CD8-positive, alpha-beta memory T cell (primary cell): ENCODE data around the gene TBK1. TPM values are rescaled to one million over a fixed set of nuclear protein-coding genes. Genes with fewer than 3 reads are reported as not detected.

ENCODE experiments used
- CTCF ChIA-PET: fragments of 350-600 bp; sonication (Branson Sonifier 250); formaldehyde crosslinking; loops from one replicate; lab custom pipeline; 2021; ENCODE audit warnings: antibody characterized with exemption; lab: Charles Lee
- POLR2A ChIA-PET: fragments of 350-600 bp; sonication (Branson Sonifier 250); formaldehyde crosslinking; loops from one replicate; lab custom pipeline; 2021; ENCODE audit warnings: antibody characterized with exemption; lab: Charles Lee
- DNase-seq, 5 donors: peaks; one replicate each; pipeline versions ENCODE4 v3.0.0 to v3.0.0-alpha.2; 2020 to 2022; ENCODE audit warnings: mixed read lengths in 1 of 5
- H3K27ac ChIP-seq: one replicate; pipeline ENCODE4 v1.7.0; 2013; ENCODE audit warnings: low read depth, mild to moderate bottlenecking, low read length, moderate library complexity
- H3K27me3 ChIP-seq: 2 replicates; pipeline ENCODE4 v1.7.0; 2013; ENCODE audit warnings: low read length, mild to moderate bottlenecking; ENCODE audit not compliant: insufficient read depth, poor library complexity, severe bottlenecking
- H3K36me3 ChIP-seq: 2 replicates; pipeline ENCODE4 v1.7.0; 2013; ENCODE audit warnings: mild to moderate bottlenecking, low read length, moderate library complexity; ENCODE audit not compliant: insufficient read depth
- H3K4me1 ChIP-seq: 2 replicates; pipeline ENCODE4 v1.7.0; 2013; ENCODE audit warnings: mild to moderate bottlenecking, low read length, moderate library complexity; ENCODE audit not compliant: insufficient read depth
- H3K4me3 ChIP-seq: 2 replicates; pipeline ENCODE4 v1.7.0; 2013; ENCODE audit warnings: mild to moderate bottlenecking, low read length
- H3K9me3 ChIP-seq: 2 replicates; pipeline ENCODE4 v1.7.0; 2013; ENCODE audit warnings: mild to moderate bottlenecking, low read length
- H3K27ac Mint-ChIP-seq, 8 donors: one replicate each; pipeline ENCODE4 v1.8.0; 2020 to 2021; ENCODE audit warnings: mixed read lengths in 8 of 8, mild to moderate bottlenecking in 6 of 8, inconsistent platforms in 3 of 8, moderate library complexity in 3 of 8
- H3K27me3 Mint-ChIP-seq, 2 donors: one replicate each; pipeline ENCODE4 v1.8.0; 2020 to 2021; ENCODE audit warnings: mixed read lengths in 2 of 2, mild to moderate bottlenecking in 1 of 2, moderate library complexity in 1 of 2
- H3K36me3 Mint-ChIP-seq, 3 donors: one replicate each; pipeline ENCODE4 v1.8.0; 2020 to 2021; ENCODE audit warnings: mixed read lengths in 3 of 3, inconsistent platforms in 1 of 3, mild to moderate bottlenecking in 1 of 3
- H3K4me1 Mint-ChIP-seq, 3 donors: one replicate each; pipeline ENCODE4 v1.8.0; 2020 to 2021; ENCODE audit warnings: mixed read lengths in 3 of 3, inconsistent platforms in 1 of 3, mild to moderate bottlenecking in 1 of 3
- H3K4me3 Mint-ChIP-seq, 7 donors: one replicate each; pipeline ENCODE4 v1.8.0; 2020 to 2021; ENCODE audit warnings: mixed read lengths in 7 of 7, mild to moderate bottlenecking in 6 of 7, moderate library complexity in 4 of 7, inconsistent platforms in 2 of 7
- H3K9me3 Mint-ChIP-seq, 5 donors: one replicate each; pipeline ENCODE4 v1.8.0; 2020 to 2022; ENCODE audit warnings: mixed read lengths in 5 of 5, mild to moderate bottlenecking in 3 of 5, moderate library complexity in 2 of 5, inconsistent platforms in 1 of 5
- polyA plus RNA-seq: library from polyadenylated mRNA; unstranded; fragments of 300-500 nt; fragmentation: Illumina TruSeq; gene quantifications from one replicate; pipeline ENCODE4 v1.2.3, GENCODE V29; 2021
- total RNA-seq, 2 experiments: library from RNA; stranded (reverse); gene quantifications; one replicate each; pipeline ENCODE4 v1.2.3, GENCODE V29; 2021

Gene TBK1
- total RNA-seq (10 to 100 TPM; 25.9 to 27.6 TPM), polyA plus RNA-seq (26.8 TPM)

DNA sequence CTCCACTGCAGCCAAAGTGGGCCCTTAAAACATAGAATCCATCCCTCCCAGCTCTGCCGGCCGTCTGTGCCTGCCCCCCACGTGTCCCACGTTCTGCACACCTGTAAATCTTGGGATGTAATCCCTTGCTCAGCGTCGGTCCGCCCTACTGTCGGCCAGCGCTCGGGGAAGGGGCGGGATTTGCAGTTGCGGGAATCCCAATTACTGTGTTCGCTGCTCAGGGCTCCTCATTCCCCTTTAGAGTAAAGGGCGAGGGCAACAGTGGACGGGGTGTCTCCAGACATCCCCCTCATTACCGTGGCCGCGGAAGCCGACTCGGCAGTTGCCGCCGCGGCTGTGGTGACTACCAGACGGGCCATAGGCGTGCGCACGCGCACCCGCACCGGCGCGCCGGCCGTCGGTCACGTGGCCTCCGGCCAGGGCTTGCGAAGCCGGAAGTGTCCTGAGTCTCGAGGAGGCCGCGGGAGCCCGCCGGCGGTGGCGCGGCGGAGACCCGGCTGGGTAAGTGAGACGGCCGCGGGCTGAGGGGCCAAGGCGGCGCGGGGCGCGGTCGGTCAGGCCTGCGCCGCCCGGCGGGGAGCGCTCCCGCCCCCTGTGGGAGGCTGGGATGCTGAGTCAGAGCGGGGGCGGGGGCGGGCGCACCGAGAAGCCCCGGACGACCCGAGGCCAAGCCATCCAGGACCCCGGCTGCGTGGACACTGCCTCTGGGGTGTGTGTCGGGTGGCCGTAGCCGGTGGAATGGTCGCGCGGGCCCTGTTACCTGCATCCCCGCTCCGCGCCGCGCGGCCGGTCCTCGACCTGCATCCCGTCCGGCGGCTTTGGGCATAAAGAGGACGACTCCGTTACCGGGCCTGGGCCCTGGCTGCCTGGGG, at the start of gene TBK1:
Gene TBK1 (plus strand): TSS at position 434 of the 872 bp plus-strand sequence. CDS start 3,751 bp downstream, outside the sequence.
- Histone ChIP-seq H3K27ac (peak within 1 kb of the TSS; percentile 89), H3K4me1 (peaks cover 33% of the 10 kb centered on the region), H3K4me3 (peak within 1 kb of the TSS; percentile 74), H3K27me3 (no peaks in the 10 kb centered on the region), H3K36me3 (no peaks in the 10 kb centered on the region), H3K9me3 (no peaks in the 10 kb centered on the region)
- CTCF ChIA-PET: interaction anchor here (0.9 kb wide), 1 partner anchor 9 kb away, joined by 4 read pairs; no protein-coding TSS in a partner anchor
- Mint-ChIP-seq H3K27ac (peak within 1 kb of the TSS; percentile 92 to 98 (median 97)), H3K9me3 (no peaks in the 10 kb centered on the region), H3K36me3 (peaks cover 0 to 24% (median 4%) of the 10 kb centered on the region in 3 donors), H3K4me3 (peak within 1 kb of the TSS; percentile 93 to 99 (median 96)), H3K27me3 (no peaks in the 10 kb centered on the region), H3K4me1 (peaks cover 45 to 53% (median 51%) of the 10 kb centered on the region in 3 donors)
- POLR2A ChIA-PET: no interaction called here
- peak; percentile 47 to 78 (median 57) for DNase-seq

DNA sequence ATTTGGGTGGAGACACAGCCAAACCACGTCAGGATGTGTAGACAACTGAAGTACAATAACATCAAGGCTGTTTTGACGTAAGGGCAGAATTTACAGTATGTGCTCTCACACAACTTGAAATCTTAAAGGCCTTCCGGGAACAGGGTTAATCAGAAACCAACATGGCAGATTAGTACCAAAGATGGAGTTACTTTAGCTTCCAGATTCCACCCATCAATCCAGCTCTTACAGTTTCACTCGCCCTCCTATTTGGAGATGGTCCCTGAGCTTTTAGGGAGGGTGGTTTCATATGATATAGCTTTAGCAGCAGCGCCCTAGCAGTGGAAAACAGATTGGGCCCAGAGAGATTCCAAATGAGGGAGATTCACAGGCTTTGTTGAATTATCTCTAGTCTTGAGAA, 49.7 kb upstream of the TBK1 start:
- Mint-ChIP-seq H3K36me3 (peaks cover 0 to 9% (median 2%) of the 10 kb centered on the region in 3 donors), H3K27me3 (no peaks in the 10 kb centered on the region), H3K4me1 (peaks cover 23 to 30% (median 28%) of the 10 kb centered on the region in 3 donors), H3K4me3 (peak overlapping the region in 1 of 7 donors; percentile 75), H3K27ac (peak overlapping the region in 2 of 8 donors; percentile 60 to 85), H3K9me3 (no peaks in the 10 kb centered on the region)
- Histone ChIP-seq H3K4me3 (no peak overlapping the region), H3K9me3 (no peaks in the 10 kb centered on the region), H3K27me3 (no peaks in the 10 kb centered on the region), H3K4me1 (peaks cover 12% of the 10 kb centered on the region), H3K27ac (no peak overlapping the region), H3K36me3 (no peaks in the 10 kb centered on the region)
- POLR2A ChIA-PET: no interaction called here
- CTCF ChIA-PET: interaction anchor here (1.0 kb wide), 1 partner anchor 9 kb away, joined by 3 read pairs; no protein-coding TSS in a partner anchor
- DNase-seq: no peak

DNA sequence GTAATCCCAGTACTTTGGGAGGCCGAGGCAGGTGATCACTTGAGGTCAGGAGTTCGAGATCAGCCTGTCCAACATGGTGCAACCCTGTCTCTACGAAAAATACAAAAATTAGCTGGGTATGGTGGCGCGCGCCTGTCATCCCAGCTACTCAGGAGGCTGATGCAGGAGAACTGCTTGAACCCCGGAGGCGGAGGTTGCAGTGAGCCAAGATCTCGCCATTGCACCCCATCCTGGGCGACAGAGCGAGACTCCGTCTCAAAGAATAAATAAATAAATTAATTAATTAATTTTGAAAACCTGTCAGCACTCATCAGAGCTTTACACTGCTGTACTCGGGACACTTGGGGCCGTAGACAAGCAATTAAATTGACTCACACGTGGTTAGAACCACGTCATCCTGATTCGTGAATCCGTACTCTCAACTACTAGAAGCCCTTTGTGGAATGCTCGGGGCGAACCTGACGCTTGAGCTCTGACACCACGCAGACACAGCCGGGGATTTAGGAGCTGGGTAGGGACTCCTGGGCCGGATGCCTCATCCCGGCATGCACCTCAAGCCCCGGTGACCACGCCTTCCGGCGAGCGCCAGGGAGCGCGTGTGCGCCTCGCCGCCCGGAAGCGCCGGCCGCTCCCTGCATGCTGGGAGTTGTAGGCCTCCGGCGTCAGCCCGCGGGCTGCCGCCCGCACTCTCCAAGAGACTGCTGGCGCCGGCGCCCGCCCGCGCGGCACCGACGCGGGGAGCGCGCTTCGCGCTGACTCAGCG, 48.0 kb upstream of the TBK1 start, which contains the start of gene XPOT:
Gene XPOT (plus strand): TSS at position 686 of the 763 bp plus-strand sequence. CDS start 5,644 bp downstream, outside the sequence.
- DNase-seq: peak; percentile 90 to 95 (median 91)
- Histone ChIP-seq H3K36me3 (no peaks in the 10 kb centered on the region), H3K4me1 (peaks cover 12% of the 10 kb centered on the region), H3K4me3 (peak within 1 kb of the TSS; percentile 63), H3K9me3 (no peaks in the 10 kb centered on the region), H3K27ac (peak within 1 kb of the TSS; percentile 86), H3K27me3 (no peaks in the 10 kb centered on the region)
- Mint-ChIP-seq H3K36me3 (peaks cover 0 to 9% (median 2%) of the 10 kb centered on the region in 3 donors), H3K27me3 (no peaks in the 10 kb centered on the region), H3K27ac (peak within 1 kb of the TSS; percentile 85 to 98 (median 96)), H3K4me1 (peaks cover 25 to 39% (median 38%) of the 10 kb centered on the region in 3 donors), H3K9me3 (no peaks in the 10 kb centered on the region), H3K4me3 (peak within 1 kb of the TSS; percentile 96 to 99 (median 97))
- CTCF ChIA-PET: interaction anchor here (1.0 to 1.5 kb wide), 2 partner anchors 13 to 46 kb away, joined by 4 to 6 read pairs; partner anchors contain the start of gene C12orf56
- POLR2A ChIA-PET: interaction anchor here (1.2 to 1.6 kb wide), 2 partner anchors 182 to 765 kb away, joined by 4 read pairs; partner anchors contain the start of genes KICS2 and LEMD3

DNA sequence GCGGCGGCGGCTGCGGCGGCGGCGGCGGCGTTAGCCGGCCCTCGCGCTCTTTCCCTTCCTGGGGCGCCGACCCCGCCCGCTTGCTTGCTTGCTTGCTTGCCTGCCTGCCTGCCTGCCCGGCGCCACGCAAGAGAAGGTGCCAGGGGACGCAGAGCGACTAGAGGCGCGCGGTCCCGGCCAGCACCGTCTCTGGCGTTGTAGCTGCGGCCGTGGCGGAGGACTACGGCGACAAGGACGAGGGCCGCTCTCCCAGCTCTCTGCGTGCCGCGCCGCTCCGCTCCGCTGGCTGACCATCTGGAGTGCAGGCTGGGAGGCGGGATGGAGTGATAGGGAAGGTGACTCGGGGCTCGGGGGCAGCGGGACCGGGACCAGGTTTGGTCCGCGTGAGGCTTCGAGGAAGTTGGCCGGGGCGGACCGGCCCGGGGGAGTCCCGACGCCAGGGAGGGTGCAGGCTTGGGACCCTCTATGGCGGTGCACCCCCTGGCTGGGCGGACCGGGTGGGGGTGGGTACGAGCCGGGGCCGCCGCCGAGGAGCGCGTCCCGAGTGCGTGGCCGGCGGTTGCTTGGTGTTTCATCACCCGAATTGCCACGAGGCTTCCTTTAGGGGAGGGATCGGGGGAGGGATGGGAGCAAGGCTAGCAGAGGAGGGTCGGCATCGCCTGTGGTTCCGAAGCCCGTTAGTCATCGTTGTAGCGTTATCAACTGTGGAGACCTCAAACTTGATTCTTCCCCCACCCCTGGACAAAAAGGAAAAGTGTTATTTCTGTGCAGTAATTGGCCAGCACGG, 47.3 kb upstream of the TBK1 start:
- H3K4me3 Mint-ChIP-seq: peak overlapping the region; percentile 96 to 99 (median 97)
- H3K9me3 Mint-ChIP-seq: no peaks in the 10 kb centered on the region
- peaks cover 12% of the 10 kb centered on the region for H3K4me1 ChIP-seq
- H3K4me1 Mint-ChIP-seq: peaks cover 25 to 38% (median 37%) of the 10 kb centered on the region in 3 donors
- H3K27ac Mint-ChIP-seq: peak overlapping the region; percentile 85 to 98 (median 96)
- peaks cover 0 to 10% (median 2%) of the 10 kb centered on the region in 3 donors for H3K36me3 Mint-ChIP-seq
- no peaks in the 10 kb centered on the region for H3K27me3 Mint-ChIP-seq
- no peaks in the 10 kb centered on the region for H3K9me3 ChIP-seq
- H3K27me3 ChIP-seq: no peaks in the 10 kb centered on the region
- H3K36me3 ChIP-seq: no peaks in the 10 kb centered on the region
- peak overlapping the region; percentile 86 for H3K27ac ChIP-seq
- peak in 3 of 5 donors; percentile 29 to 62 (median 30) for DNase-seq
- CTCF ChIA-PET: interaction anchor here (1.0 to 1.5 kb wide), 2 partner anchors 14 to 45 kb away, joined by 4 to 6 read pairs; partner anchors contain the start of gene C12orf56
- H3K4me3 ChIP-seq: peak overlapping the region; percentile 63
- POLR2A ChIA-PET: interaction anchor here (1.2 to 1.6 kb wide), 2 partner anchors 182 to 764 kb away, joined by 4 read pairs; partner anchors contain the start of genes KICS2 and LEMD3

DNA sequence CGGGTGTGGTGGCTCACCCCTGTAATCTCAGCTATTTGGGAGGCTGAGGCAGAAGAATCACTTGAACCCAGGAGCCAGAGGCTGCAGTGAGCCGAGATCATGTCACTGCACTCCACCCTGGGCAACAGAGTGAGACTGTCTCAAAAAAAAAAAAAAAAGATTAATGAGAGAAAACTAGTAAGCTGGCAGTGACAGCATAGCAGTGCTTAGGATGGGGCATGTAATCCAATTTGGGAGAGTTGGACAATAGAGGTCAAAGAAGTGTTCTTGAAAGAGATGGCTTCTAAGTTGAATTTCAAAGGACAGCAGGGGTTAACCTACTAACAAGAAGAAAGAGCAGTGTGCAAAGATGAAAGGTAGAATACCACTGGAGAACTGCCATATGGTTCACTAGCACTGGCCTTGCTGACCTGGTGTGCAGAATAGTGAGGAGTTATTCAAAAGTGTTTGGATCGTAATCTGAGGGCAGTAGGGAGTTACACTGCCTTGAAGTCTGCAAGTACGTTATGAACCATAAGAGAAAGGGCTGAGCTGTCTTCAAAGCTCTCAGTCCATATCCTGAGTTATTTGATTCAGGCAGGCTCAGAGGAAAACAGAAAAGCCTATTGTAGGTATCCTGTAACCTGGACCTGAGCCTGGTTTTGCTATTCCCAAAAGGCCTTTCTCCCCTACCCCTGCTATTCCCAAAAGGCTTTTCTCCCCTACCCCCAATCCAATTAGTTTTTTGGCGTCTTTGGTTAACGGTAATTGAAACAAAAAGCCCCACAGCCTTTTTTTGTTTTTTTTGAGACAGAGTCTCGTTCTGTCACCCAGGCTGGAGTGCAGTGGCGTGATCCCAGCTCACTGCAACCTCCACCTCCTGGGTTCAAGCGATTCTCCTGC, 44.3 kb upstream of the TBK1 start:
- H3K27ac Mint-ChIP-seq: peak overlapping the region in 2 of 8 donors; percentile 14 to 71
- POLR2A ChIA-PET: interaction anchor here (0.7 kb wide), 1 partner anchor 222 kb away, joined by 4 read pairs; no protein-coding TSS in a partner anchor
- H3K9me3 Mint-ChIP-seq: no peaks in the 10 kb centered on the region
- no peaks in the 10 kb centered on the region for H3K27me3 Mint-ChIP-seq
- Histone ChIP-seq H3K27me3 (no peaks in the 10 kb centered on the region), H3K4me1 (peaks cover 12% of the 10 kb centered on the region), H3K9me3 (no peaks in the 10 kb centered on the region), H3K36me3 (peaks cover 11% of the 10 kb centered on the region), H3K27ac (no peak overlapping the region), H3K4me3 (no peak overlapping the region)
- CTCF ChIA-PET: no interaction called here
- DNase-seq: no peak
- H3K4me3 Mint-ChIP-seq: peak overlapping the region in 1 of 7 donors; percentile 3
- H3K4me1 Mint-ChIP-seq: peaks cover 20 to 33% (median 31%) of the 10 kb centered on the region in 3 donors
- peaks cover 4 to 35% (median 9%) of the 10 kb centered on the region in 3 donors for H3K36me3 Mint-ChIP-seq

DNA sequence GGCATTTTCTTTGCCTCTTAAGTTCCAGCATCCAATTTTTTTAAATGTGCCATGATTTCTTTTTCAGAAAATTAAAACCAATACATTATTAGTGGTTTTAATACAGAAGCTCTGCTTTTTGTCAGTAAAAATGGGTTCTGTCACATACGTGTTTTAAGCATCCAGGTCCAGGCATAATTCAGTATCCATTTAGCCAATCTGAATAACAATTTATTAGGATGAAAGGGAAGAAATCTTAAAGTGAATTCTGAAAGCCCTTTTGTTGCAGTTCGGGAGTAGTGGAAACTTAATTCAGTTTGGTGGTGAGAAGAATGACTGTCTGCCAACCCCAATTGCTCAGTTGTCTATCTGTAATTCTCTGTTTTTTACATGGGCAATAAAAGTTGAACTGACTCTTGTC, 40.5 kb upstream of the TBK1 start:
- Mint-ChIP-seq H3K27ac (peak overlapping the region in 2 of 8 donors; percentile 14 to 32), H3K36me3 (peaks cover 5 to 59% (median 13%) of the 10 kb centered on the region in 3 donors), H3K4me3 (no peak overlapping the region), H3K9me3 (no peaks in the 10 kb centered on the region), H3K27me3 (no peaks in the 10 kb centered on the region), H3K4me1 (peaks cover 8 to 25% (median 16%) of the 10 kb centered on the region in 3 donors)
- ChIA-PET CTCF (no interaction called here), POLR2A (no interaction called here)
- no peak for DNase-seq
- H3K36me3 ChIP-seq: peaks cover 39% of the 10 kb centered on the region
- no peaks in the 10 kb centered on the region for H3K4me1 ChIP-seq
- H3K9me3 ChIP-seq: no peaks in the 10 kb centered on the region
- H3K4me3 ChIP-seq: no peak overlapping the region
- H3K27ac ChIP-seq: no peak overlapping the region
- H3K27me3 ChIP-seq: no peaks in the 10 kb centered on the region
